ENCODE measurements around the gene EDN2.

DNA sequence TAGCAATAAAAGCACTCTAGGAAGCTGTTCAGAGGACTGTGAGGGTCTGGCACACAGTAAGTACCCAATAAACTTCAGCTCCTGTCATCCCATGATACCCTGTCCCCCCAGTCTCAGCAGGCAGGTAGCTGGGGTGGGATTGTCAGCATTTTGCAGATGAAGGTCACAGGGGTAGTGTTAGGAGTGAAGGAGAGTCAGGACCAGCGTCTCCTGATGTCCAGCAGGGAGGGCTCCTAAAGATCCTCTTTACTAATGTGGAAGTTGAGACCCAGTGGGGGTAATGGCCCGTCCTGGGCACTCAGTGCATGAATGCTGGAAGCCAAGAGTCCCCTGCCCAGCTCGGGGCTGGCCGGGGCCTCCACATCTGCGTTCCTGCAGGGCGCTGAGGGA, 31.3 kb upstream of the EDN2 start:
- TF ChIP-seq POLR2A (IDR thresholded peaks at IDR 0.05; ENCODE audit: low read depth) = no peak
- TF ChIP-seq, protein P1, sequence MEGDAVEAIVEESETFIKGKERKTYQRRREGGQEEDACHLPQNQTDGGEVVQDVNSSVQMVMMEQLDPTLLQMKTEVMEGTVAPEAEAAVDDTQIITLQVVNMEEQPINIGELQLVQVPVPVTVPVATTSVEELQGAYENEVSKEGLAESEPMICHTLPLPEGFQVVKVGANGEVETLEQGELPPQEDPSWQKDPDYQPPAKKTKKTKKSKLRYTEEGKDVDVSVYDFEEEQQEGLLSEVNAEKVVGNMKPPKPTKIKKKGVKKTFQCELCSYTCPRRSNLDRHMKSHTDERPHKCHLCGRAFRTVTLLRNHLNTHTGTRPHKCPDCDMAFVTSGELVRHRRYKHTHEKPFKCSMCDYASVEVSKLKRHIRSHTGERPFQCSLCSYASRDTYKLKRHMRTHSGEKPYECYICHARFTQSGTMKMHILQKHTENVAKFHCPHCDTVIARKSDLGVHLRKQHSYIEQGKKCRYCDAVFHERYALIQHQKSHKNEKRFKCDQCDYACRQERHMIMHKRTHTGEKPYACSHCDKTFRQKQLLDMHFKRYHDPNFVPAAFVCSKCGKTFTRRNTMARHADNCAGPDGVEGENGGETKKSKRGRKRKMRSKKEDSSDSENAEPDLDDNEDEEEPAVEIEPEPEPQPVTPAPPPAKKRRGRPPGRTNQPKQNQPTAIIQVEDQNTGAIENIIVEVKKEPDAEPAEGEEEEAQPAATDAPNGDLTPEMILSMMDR (IDR thresholded peaks at IDR 0.05) = no peak
